Ishikawa (cell line): ENCODE measurements around the gene SSH2.

Experiments used
- CEBPB ChIP-seq: IDR thresholded peaks from 2 replicates; pipeline ENCODE4 v1.6.1; 2012
- CREB1 ChIP-seq: IDR thresholded peaks from 2 replicates; pipeline ENCODE4 v1.6.1; 2012; ENCODE audit warnings: low read depth
- EP300 ChIP-seq: IDR thresholded peaks from 2 replicates; pipeline ENCODE4 v1.6.1; 2012; ENCODE audit warnings: borderline replicate concordance
- FOXM1 ChIP-seq: IDR thresholded peaks from 2 replicates; pipeline ENCODE4 v1.6.1; 2012; ENCODE audit warnings: low read depth, borderline replicate concordance
- MAX ChIP-seq: IDR thresholded peaks from 2 replicates; pipeline ENCODE4 v1.6.1; 2012
- RAD21 ChIP-seq: IDR thresholded peaks from 2 replicates; pipeline ENCODE4 v1.6.1; 2012; ENCODE audit warnings: low read depth
- REST ChIP-seq: IDR thresholded peaks from 2 replicates; pipeline ENCODE4 v1.6.1; 2012; ENCODE audit warnings: low read depth, mild to moderate bottlenecking
- TAF1 ChIP-seq: IDR thresholded peaks from 2 replicates; pipeline ENCODE4 v1.6.1; 2012; ENCODE audit warnings: low read depth, mild to moderate bottlenecking
- TEAD4 ChIP-seq: IDR thresholded peaks from 2 replicates; pipeline ENCODE4 v1.6.1; 2012
- YY1 ChIP-seq: IDR thresholded peaks from 2 replicates; pipeline ENCODE4 v1.6.1; 2012; ENCODE audit warnings: low read depth

- no peak for TF ChIP-seq REST
- no peak for TF ChIP-seq TAF1
- no peak for TF ChIP-seq MAX
- no peak for TF ChIP-seq TEAD4
- TF ChIP-seq FOXM1: no peak
- no peak for TF ChIP-seq EP300
- no peak for TF ChIP-seq YY1
- no peak for TF ChIP-seq RAD21
- no peak for TF ChIP-seq CEBPB
- no peak for TF ChIP-seq CREB1
Measured at GRCh38 chr17:29697371-29697770, 232.7 kb downstream of the SSH2 start.
